Hematopoietic multipotent progenitor cell treated with erythropoietin and hydrocortisone succinate and interleukin-3 and kit ligand, for 15 days (in vitro differentiated cells): ENCODE data around the gene MERTK.
"Not testable (repeated sequence)": the region's sequence is repeated elsewhere in the genome, so short reads cannot be mapped to it uniquely, and the experiment has no call there.

Experiments used
- DNase-seq: peaks from one replicate; pipeline ENCODE4 v3.0.0-alpha.2; 2015; ENCODE audit warnings: low spot score

MERTK gene

DNA sequence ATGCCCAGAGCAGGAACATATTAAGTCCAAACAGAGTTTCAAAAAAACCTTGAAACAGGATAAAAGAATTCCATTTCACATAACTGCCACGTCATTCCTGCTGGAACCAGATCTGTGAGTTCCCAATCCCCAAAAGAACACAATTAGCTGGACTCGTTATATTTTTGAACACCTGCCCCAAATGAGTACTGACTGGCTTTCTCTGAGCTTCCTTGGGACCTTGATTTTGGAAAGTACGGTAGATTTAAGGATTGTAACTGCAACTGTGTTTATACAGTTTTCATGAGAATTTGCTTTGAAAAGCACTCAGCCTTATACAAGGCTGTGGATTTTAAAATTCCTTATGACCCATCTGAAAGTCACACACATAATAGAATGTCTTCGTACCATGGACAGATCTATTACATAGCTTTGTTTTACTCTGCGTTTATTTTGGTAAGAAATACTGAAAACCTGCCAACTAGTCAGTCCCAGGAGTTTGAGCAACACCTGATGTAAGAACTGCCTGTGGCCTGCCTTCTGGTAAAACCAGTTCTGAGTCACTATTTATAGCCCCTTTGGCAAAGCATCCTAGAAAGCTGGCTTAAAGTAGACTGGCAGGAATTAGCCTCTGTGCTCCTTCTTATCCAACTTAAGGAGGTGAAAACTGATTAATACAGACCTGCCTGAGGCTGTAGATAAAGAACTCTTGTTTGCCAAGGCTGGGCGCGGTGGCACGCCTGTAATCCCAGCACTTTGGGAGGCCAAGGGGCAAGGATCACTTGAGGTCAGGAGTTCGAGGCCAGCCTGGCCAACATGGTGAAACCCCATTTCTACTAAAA, 48.1 kb downstream of the MERTK start:
- DNase-seq: no peak

GRCh38 chr2:111947219-111947618, 48.8 kb downstream of the MERTK start:
- DNase-seq: no peak

DNA sequence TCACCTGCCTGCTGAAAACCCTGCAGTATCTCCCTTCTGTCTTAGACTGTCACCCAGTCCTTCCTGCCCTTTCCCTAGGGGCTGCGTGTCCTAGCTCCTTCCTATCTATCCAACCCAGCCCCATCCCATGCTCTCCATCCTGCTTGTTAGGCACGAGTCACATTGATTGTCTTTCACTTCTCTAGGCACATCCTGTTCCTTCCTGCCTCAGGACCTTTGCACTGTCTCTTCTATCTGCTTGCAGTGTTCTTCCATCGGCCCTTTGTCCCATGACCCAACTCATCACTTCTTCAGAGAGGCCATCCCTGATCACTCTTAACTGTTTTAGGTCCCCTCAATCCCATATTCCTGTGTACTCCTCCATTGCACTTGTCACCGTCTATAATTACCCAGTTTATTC, 50.4 kb downstream of the MERTK start:
- no peak for DNase-seq

- no peak for DNase-seq
Measured at GRCh38 chr2:111950236-111950635, 51.8 kb downstream of the MERTK start.

DNA sequence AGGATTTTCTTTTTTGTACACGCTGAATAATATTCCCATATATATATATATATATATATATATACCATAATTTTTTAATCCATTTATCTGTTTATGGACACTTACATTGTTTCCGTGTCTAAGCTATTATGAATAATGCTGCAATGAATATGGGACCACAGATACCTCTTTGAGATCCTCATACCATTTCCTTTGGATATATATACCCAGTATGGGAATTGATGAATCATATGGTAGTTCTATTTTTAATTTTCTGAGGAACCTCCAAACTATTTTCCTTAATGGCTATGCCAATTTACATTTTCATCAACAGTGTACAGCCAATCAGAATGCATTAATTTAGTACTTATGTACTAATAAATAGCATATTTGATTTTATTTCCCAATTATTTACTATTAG, 53.1 kb downstream of the MERTK start:
- DNase-seq: no peak

DNA sequence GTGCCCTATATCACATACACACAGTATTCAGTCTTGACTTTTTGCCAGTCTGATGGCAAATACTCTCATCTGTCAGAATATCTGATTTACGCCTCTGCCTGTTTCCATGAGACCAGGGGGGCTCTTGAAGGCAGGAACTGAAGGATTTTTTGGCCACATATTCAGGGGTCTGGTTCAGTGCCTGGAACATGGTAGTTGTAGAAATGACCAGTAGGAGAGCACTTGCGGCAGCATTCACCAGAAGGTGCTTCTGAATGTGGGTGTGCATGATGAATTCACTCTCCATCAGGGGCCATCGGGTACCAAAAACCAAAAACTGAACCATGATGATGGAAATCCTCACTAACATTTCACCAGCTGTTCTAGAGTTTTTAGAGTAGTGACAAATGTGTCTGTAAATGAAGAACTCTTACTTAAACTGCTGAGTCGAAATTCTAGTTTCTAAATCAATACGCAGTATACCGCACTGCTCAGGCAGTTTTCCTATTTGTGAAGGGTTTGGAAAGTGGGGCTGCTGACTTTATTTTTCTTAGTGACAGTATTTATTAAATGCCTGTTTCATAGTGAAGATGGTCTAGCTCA, 54.6 kb downstream of the MERTK start:
- no peak for DNase-seq

GRCh38 chr2:111954602-111955332, 56.4 kb downstream of the MERTK start:
- DNase-seq: no peak

DNA sequence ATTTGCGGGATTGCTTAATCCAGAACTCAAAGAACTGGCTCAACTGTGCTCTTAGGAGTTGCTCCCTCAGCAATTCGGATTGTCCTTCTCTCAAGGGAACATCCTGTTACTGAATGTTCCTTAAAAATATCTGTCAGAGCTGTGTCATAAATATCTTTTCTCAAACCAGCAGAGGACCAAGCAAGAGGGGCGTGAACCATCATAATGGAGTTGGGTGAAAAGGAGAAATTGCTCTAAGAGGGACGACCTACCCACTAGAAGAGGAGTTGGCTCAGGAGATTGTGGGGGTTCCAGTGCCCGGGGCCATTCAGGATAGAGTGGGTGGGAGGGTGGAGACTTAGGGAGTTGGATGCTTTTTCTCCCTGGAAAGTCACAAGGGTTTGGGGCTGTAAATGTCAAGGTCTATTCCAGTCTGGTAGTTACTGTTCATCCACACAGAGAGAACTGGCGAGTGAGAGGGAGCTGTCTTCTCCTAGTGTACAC, 59.5 kb downstream of the MERTK start:
- DNase-seq: no peak

GRCh38 chr2:111958901-111959300, 60.5 kb downstream of the MERTK start:
- DNase-seq: no peak

DNA sequence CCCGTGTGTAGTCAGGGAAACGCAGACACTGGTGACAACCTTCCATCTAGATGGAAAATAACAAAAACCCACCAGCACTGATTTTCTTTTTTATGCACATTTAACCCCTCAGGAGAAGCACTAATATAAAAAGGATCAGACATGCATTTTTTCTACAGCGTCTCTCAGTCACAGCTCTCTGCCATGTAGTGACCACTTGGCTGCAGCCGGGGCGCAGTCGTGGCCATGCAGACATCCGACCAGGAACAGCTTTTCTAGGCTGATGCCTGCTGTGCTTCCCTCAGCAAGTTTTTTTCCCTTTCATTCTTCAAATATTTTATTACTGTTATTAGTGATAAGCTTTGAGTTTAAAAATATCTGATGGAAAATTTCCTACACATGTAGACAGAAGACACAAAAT, 63.3 kb downstream of the MERTK start:
- no peak for DNase-seq

DNA sequence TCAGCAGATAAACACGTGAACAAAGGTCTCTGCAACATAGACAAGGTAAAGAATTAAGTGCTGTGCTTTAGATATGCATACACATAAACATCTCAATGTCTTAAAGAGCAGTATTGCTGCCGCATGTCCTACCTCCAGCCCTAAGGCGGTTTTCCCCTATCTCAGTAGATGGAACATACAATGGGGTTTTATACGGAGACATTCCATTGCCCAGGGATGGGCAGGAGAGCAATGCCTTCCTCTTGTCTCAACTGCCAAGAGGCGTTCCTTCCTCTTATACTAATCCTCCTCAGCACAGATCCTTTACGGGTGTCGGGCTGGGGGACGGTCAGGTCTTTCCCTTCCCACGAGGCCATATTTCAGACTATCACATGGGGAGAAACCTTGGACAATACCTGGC, 64.7 kb downstream of the MERTK start:
- not testable (repeated sequence) for DNase-seq

- DNase-seq: not testable (repeated sequence)
Measured at GRCh38 chr2:111963508-111963907, 65.1 kb downstream of the MERTK start.

DNA sequence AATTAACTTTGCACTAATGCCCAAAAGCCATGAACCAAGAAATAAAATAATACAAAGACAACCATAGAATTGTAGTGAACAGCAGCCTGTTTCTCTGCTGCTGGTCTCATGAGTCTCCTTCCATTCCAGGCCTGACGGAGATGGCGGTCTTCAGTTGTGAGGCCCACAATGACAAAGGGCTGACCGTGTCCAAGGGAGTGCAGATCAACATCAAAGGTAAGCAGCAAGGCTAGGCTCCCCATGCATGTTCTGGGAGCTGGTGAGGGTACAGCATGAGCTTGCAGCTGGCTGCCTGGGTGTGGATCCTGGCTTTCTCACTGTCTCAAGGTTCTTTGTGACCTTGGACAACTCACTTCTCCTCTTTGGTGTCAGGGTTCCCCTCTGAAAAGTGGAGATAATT, 66.7 kb downstream of the MERTK start:
- DNase-seq: no peak

DNA sequence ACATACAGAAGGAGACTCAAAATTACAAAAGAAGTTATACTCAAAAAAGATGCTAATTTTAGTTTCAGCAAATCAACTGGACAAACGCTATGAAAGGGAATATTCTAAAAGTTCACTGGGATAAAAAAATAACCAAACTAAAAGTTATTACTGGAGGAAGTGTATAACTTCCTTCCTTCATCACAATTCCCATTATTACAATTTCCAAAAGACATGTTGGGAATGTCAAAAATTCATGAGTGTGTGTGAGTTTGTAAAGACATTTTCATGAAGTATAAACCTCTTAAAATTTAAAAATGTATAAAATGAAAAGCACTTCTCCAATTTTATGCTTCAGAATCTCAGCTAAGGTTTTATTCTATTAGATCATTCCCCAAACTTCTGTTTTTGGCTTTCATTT, 67.8 kb downstream of the MERTK start:
- no peak for DNase-seq

DNA sequence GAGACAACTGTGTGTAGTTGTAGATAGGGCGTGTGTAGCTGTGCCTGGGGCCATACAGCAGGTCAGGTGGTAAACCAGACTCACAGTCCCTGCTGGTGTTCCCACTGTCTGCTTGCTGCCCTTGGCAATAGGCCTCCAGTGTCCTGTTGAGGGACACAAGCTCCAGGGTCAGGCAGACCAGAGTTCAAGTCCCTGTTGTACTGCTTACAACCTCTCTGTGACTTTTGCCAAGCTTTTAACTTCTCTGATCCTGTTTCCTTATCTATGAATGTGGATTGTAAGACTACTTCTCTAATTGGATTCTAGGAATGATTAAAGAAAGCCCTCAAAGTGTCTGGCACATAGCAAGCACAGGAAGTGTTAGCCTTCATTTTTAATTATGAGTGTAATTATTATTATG, 68.6 kb downstream of the MERTK start:
- no peak for DNase-seq

DNA sequence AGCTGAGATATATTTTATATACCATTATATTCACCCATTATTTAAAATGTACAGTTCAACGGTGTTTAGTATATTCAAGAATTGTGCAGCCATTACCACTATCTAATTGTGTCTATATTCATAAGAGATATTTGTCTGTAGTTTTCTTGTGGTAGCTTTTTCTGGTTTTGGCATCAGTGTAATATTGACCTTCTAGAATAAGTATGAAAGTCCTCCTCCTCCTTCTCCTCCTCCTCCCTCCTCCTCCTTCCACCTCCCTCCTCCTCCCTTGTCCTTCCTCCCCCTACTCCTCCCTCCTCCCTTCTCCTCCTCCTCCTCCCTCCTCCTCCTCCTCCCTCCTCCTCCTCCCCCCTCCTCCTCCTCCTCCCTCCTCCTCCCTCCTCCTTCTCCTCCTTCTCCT, 72.0 kb downstream of the MERTK start:
- DNase-seq: no peak

DNA sequence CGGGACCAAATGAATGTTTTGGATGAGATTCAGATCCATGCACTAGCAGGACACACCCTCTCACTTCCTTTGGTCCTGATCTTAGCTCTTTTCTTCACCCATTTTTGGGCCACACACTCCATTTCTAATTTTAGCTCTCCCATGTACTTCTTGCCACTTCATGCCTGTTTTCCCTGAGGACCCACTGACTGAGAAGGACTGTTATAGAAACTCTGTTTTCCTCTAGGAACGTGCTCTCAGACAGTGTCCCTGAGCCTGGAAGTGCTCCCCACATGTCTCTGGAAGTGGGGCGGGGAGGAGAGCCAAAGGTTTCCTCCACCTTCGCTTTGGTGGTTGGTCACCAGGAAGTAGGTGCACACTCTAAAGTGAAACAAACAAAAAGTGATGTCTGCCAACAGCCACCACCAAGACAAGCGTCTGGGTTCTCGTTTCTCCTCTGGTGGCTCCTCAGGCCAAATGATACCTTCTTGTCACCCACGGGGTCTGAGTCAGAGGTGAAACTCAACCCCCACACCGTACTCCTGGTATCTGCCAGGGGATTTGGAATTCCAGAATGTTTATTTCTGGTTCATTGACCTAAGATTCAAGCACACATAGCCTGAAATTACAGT, 74.7 kb downstream of the MERTK start:
- no peak for DNase-seq

GRCh38 chr2:111973701-111974100, 75.3 kb downstream of the MERTK start:
- DNase-seq: no peak

DNA sequence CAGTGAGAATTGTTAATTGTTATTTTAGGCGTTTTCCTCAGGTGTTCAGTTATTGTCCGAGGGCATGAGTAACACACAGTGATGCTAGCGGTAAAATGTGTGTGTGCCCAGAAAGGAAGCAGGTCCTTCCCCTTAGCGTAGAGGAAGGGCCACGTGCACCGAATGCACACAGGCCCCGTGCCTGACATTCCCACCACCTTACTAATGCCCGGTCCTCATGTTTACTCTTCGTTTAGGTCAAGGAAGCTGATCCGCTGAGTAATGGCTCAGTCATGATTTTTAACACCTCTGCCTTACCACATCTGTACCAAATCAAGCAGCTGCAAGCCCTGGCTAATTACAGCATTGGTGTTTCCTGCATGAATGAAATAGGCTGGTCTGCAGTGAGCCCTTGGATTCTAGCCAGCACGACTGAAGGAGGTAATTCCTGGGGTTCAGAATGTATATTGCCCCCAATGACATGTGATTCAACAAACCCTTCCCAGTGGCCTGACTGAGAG, 76.7 kb downstream of the MERTK start:
- DNase-seq: no peak

GRCh38 chr2:111975819-111976218, 77.4 kb downstream of the MERTK start:
- no peak for DNase-seq

DNA sequence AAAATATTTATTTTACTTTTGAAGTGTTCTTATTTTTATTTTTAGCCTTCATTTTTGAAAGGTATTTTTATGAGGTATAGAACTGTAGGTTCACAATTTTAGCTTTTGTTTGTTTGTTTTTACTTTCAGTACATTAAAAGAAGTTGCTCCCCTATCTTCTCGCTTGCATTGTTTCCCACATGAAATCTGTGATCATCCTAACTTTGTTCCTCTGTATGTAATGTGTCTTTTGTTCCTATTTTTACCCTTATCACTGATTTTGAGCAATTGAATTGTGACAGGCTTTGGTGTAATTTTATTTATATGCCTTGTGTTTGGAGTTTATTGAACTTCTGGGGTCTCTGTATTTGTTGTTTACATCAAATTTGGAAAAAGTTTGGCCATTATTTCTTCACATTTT, 78.8 kb downstream of the MERTK start:
- no peak for DNase-seq

- no peak for DNase-seq
Measured at GRCh38 chr2:111978452-111979170, 80.2 kb downstream of the MERTK start.
